HEK293 (cell line): ENCODE data around the gene SLC27A2.

Source experiments
- CTCF ChIP-seq: fragments of 450-650 bp; formaldehyde crosslinking; IDR thresholded peaks from 2 replicates; pipeline ENCODE4 v1.5.1; 2016; ENCODE audit warnings: missing biosample characterization, missing genetic modification characterization
- PBX3 ChIP-seq: sonication (generic); formaldehyde crosslinking; IDR thresholded peaks from 2 replicates; pipeline ENCODE4 v1.8.1; 2022; ENCODE audit warnings: mild to moderate bottlenecking, moderate library complexity, missing genetic modification reagents
- TSHZ1 ChIP-seq: fragments of 450-650 bp; formaldehyde crosslinking; IDR thresholded peaks from 2 replicates; pipeline ENCODE4 v1.5.1; 2016; ENCODE audit warnings: missing biosample characterization, missing genetic modification characterization, borderline replicate concordance
- ZBTB11 ChIP-seq: fragments of 450-650 bp; formaldehyde crosslinking; conservative IDR thresholded peaks from 2 replicates; pipeline ENCODE4 v1.5.1; 2016; ENCODE audit warnings: low read depth, missing biosample characterization, missing genetic modification characterization
- ZNF19 ChIP-seq: fragments of 450-650 bp; formaldehyde crosslinking; IDR thresholded peaks from 2 replicates; pipeline ENCODE4; 2016; ENCODE audit warnings: missing biosample characterization, missing genetic modification characterization, low read depth
- ZNF239 ChIP-seq: fragments of 450-650 bp; formaldehyde crosslinking; IDR thresholded peaks from 2 replicates; pipeline ENCODE4 v1.5.1; 2016; ENCODE audit warnings: missing biosample characterization, missing genetic modification characterization
- ZNF280C ChIP-seq: fragments of 450-650 bp; formaldehyde crosslinking; IDR thresholded peaks from 2 replicates; pipeline ENCODE4 v1.5.1; 2016; ENCODE audit warnings: missing biosample characterization, missing genetic modification characterization
- ZNF530 ChIP-seq: fragments of 450-650 bp; formaldehyde crosslinking; IDR thresholded peaks from 2 replicates; pipeline ENCODE4 v1.5.1; 2016; ENCODE audit warnings: low read depth, missing biosample characterization, missing genetic modification characterization
- ZNF549 ChIP-seq: fragments of 450-650 bp; IDR thresholded peaks from 2 replicates; pipeline ENCODE4 v1.5.1; 2018; ENCODE audit warnings: missing biosample characterization, missing genetic modification characterization, mild to moderate bottlenecking, inconsistent platforms, moderate library complexity
- ZNF768 ChIP-seq: fragments of 450-650 bp; formaldehyde crosslinking; IDR thresholded peaks from 2 replicates; pipeline ENCODE4 v1.5.1; 2018; ENCODE audit warnings: missing biosample characterization, mild to moderate bottlenecking, missing genetic modification characterization
- ZNF791 ChIP-seq: fragments of 450-650 bp; formaldehyde crosslinking; IDR thresholded peaks from 2 replicates; pipeline ENCODE4 v1.5.1; 2016; ENCODE audit warnings: missing biosample characterization, missing genetic modification characterization
- ZSCAN30 ChIP-seq: fragments of 450-650 bp; IDR thresholded peaks from 2 replicates; pipeline ENCODE4 v1.5.1; 2018; ENCODE audit warnings: missing biosample characterization, mild to moderate bottlenecking, missing genetic modification characterization, moderate library complexity

DNA sequence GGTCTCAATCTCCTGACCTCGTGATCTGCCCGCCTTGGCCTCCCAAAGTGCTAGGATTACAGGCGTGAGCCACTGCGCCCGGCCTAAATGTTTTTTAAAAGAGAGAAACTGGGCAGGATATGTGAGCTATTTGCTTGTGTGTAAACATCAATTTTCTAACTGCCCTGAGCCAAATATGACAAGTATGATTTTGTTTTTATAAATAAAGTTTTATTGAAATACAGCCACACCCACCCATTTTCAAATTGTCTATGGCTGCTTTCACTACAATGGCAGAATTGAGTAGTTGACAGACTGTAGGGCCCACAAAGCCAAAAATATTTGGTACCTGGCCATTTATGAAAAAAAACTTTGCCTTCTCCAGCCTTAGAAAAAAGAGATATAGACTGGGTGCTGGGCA, 99.4 kb downstream of the SLC27A2 start:
- TF ChIP-seq CTCF (no peak), ZNF280C (no peak), TSHZ1 (tag by site-specific recombination) (no peak), ZNF530 (tag by site-specific recombination) (no peak), ZBTB11 (tag by site-specific recombination) (no peak), PBX3 (CRISPR knock-in tag) (no peak), ZSCAN30 (no peak), ZNF791 (tag by site-specific recombination) (no peak), ZNF239 (tag by site-specific recombination) (no peak), ZNF549 (tag by site-specific recombination) (no peak), ZNF19 (no peak), ZNF768 (no peak)
